ENCODE data around the gene THY1. TPM values are rescaled to one million over a fixed set of nuclear protein-coding genes. Genes with fewer than 3 reads are reported as not detected.

The THY1 gene
- total RNA-seq, 1 donor from 2014 or later, result not detected

DNA sequence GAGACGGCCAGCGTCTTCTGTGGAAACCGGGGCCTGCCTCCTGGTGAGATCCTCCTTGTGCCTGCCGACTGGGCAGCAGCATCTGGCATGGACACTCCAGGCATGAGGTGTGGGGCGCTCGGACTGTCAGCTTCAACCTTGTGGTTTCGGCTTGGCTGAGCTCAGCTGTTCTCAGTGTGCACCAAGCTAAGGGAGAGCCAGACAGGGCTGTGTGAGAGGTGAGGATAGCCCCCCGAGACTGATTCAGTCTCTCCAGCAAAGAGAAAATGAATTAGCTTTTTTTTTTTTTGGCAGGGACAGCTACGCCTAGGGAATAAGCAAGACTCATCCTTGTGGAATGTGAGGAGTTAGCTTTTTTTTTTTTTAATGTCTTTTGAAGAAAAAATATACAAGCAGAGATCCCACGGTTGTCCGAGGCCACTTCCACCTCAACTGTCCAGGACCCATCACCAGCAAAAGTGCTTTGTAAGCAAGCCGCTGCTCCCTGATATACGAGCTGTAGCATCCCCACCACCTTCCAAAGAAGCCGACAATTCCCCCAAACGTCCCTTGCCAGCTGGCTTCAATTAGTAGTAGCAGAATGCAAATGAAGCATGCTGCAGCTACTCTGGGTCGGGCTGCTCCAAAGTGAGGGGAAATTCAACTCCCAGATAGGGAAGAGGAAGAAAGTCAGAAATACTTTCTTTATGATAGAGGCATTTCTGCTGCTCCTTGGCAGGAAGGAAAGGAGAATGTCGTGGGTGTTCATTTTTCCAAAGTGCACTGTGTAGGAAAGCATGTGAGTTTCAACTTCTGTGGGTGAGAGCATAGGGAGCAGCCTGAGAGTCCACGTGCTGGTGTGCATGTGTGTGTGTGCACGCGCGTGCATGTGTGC lies 9.7 kb upstream of the THY1 start:
- DNase-seq (no peak), ATAC-seq (ENCODE audit: low read depth) (no peak)
- intact Hi-C loops (cut with micrococcal nuclease), result no loop called here
- Mint-ChIP-seq H3K4me3 (no peak overlapping the region), H3K9me3 (peaks cover 7% of the 10 kb centered on the region), H3K27ac (no peak overlapping the region), H3K27me3 (peaks cover 32% of the 10 kb centered on the region), H3K4me1 (no peaks in the 10 kb centered on the region), H3K36me3 (ENCODE audit: low read depth) (peaks cover 2% of the 10 kb centered on the region)
- POLR2A ChIA-PET, result interaction anchor here (0.7 kb wide), 1 partner anchor 181 kb away, joined by 3 read pairs; no protein-coding TSS in a partner anchor
- CTCF ChIA-PET, result no interaction called here
- TF ChIP-seq, protein P1, sequence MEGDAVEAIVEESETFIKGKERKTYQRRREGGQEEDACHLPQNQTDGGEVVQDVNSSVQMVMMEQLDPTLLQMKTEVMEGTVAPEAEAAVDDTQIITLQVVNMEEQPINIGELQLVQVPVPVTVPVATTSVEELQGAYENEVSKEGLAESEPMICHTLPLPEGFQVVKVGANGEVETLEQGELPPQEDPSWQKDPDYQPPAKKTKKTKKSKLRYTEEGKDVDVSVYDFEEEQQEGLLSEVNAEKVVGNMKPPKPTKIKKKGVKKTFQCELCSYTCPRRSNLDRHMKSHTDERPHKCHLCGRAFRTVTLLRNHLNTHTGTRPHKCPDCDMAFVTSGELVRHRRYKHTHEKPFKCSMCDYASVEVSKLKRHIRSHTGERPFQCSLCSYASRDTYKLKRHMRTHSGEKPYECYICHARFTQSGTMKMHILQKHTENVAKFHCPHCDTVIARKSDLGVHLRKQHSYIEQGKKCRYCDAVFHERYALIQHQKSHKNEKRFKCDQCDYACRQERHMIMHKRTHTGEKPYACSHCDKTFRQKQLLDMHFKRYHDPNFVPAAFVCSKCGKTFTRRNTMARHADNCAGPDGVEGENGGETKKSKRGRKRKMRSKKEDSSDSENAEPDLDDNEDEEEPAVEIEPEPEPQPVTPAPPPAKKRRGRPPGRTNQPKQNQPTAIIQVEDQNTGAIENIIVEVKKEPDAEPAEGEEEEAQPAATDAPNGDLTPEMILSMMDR (IDR thresholded peaks at IDR 0.05), result no peak

GRCh38 chr11:119431523-119431922 lies 8.6 kb upstream of the THY1 start:
- ATAC-seq (ENCODE audit: low read depth), result no peak

DNA sequence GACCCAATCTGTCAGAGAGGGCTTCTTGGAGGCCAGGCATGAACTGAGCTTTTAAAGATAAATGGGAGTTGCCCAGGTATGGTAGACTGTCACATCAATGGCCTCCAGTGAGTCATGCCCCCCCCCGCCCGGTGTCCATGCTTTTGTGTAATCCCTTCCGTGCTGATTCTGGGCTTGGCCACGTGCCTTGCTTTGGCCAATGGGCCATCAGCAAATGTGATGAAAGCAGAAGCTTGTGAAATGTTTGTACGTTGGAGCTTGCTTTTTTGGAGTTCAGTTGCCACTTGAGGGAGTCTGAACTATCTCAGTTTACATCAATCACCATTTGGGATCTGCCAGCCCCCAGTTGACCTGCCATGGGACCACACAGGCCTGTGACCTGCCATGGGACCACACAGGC lies 4.3 kb upstream of the THY1 start:
- CTCF ChIA-PET, result no interaction called here
- POLR2A ChIA-PET, result no interaction called here
- DNase-seq, result no peak

More at GRCh38 chr11:119431523-119431922, 8.6 kb upstream of the THY1 start:
- no peaks in the 10 kb centered on the region for H3K4me1 Mint-ChIP-seq
- CTCF ChIA-PET, result no interaction called here
- peaks cover under 1% of the 10 kb centered on the region for H3K36me3 Mint-ChIP-seq (ENCODE audit: low read depth)
- no peak overlapping the region for H3K4me3 Mint-ChIP-seq
- no peaks in the 10 kb centered on the region for H3K9me3 Mint-ChIP-seq
- intact Hi-C loops (cut with micrococcal nuclease), result no loop called here
- POLR2A ChIA-PET, result no interaction called here
- peaks cover 36% of the 10 kb centered on the region for H3K27me3 Mint-ChIP-seq
- no peak for DNase-seq
- no peak overlapping the region for H3K27ac Mint-ChIP-seq
- TF ChIP-seq, protein P1 (IDR thresholded peaks at IDR 0.05), result no peak

GRCh38 chr11:119426142-119426541 lies 3.2 kb upstream of the THY1 start:
- ChIA-PET CTCF (no interaction called here), POLR2A (no interaction called here)
- H3K9me3 Mint-ChIP-seq, result no peaks in the 10 kb centered on the region
- TF ChIP-seq, protein P1 (IDR thresholded peaks at IDR 0.05), result no peak
- DNase-seq (no peak), ATAC-seq (ENCODE audit: low read depth) (no peak)
- peaks cover 60% of the 10 kb centered on the region for H3K27me3 Mint-ChIP-seq
- no peak overlapping the region for H3K4me3 Mint-ChIP-seq
- H3K27ac Mint-ChIP-seq, result no peak overlapping the region
- peaks cover 17% of the 10 kb centered on the region for H3K4me1 Mint-ChIP-seq
- intact Hi-C loops (cut with micrococcal nuclease), result no loop called here
- H3K36me3 Mint-ChIP-seq (ENCODE audit: low read depth), result no peaks in the 10 kb centered on the region

More for the DNA sequence above, 4.3 kb upstream of the THY1 start:
- TF ChIP-seq, protein P1 (IDR thresholded peaks at IDR 0.05), result no peak
- Mint-ChIP-seq H3K4me1 (peaks cover 9% of the 10 kb centered on the region), H3K4me3 (no peak overlapping the region), H3K27me3 (peaks cover 58% of the 10 kb centered on the region), H3K27ac (no peak overlapping the region), H3K36me3 (ENCODE audit: low read depth) (no peaks in the 10 kb centered on the region), H3K9me3 (no peaks in the 10 kb centered on the region)
- no peak for ATAC-seq (ENCODE audit: low read depth)
- intact Hi-C loops (cut with micrococcal nuclease), result no loop called here

GRCh38 chr11:119424775-119425174 lies 1.8 kb upstream of the THY1 start:
- H3K36me3 Mint-ChIP-seq (ENCODE audit: low read depth), result no peaks in the 10 kb centered on the region
- peaks cover 17% of the 10 kb centered on the region for H3K4me1 Mint-ChIP-seq
- intact Hi-C loops (cut with micrococcal nuclease), result no loop called here
- DNase-seq (no peak), ATAC-seq (ENCODE audit: low read depth) (no peak)
- CTCF ChIA-PET, result no interaction called here
- no peak overlapping the region for H3K27ac Mint-ChIP-seq
- no peaks in the 10 kb centered on the region for H3K9me3 Mint-ChIP-seq
- H3K27me3 Mint-ChIP-seq, result peaks cover 63% of the 10 kb centered on the region
- POLR2A ChIA-PET, result no interaction called here
- TF ChIP-seq, protein P1 (IDR thresholded peaks at IDR 0.05), result no peak
- H3K4me3 Mint-ChIP-seq, result no peak overlapping the region

All from activated B cell treated with CpG ODN at 0.5 μM for 24 hours (primary cell).